Activated naive CD4-positive, alpha-beta T cell treated with Interleukin-2 at 50 U/mL for 16 hours (primary cell): ENCODE results near the gene TRAPPC10.

Experiments used
- DNase-seq: peaks from one replicate; pipeline ENCODE4 v3.0.0-alpha.2; 2020

The TRAPPC10 gene

GRCh38 chr21:43982489-43983078 lies 29.5 kb upstream of the TRAPPC10 start:
- DNase-seq, result no peak

DNA sequence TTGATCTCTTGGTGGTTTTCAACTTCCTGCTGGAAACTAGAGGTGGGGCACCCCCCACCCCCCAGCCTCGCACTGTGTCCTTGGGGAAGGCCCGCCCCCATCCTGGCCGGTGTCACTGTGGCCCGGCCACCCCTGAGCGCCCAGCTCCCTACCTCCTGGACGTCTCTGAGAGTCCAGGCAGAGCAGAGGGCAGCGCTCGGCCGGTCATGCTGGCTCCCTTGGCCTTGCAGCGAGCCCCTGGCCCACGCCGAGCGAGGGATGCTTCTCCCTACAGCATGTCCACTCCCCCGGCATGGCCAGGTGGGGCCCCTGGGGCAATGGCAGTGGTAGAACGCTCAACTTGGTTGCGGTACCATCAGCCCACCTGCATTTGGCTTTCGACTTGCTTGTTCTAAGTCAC lies 28.7 kb upstream of the TRAPPC10 start:
- no peak for DNase-seq

DNA sequence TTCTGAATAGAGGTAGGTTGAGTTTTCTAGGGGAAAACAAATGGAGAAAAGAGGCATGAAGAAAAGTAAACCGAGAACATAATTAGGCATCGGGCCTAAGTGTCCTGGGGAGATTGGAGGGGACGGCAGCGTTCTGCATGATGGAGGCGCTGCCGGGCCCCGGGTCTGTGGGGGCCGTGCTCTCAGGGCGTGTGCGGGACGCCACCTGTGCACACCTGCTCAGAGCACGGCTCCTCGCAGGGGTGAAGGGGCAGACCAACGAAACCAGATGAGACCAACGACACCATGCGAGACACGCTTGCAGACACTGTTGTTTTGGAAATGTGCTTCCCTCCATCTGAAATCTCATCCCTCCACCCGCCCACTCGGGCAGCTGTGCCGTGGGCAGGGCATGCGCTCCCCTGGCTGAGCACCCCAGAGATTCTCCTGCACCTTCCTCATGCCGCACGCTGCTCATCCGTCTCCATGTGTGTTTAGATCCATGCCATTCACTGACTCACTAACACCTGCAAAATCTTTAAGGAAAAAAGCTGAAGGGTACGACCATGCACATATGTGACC lies 28.2 kb upstream of the TRAPPC10 start:
- DNase-seq, result no peak

DNA sequence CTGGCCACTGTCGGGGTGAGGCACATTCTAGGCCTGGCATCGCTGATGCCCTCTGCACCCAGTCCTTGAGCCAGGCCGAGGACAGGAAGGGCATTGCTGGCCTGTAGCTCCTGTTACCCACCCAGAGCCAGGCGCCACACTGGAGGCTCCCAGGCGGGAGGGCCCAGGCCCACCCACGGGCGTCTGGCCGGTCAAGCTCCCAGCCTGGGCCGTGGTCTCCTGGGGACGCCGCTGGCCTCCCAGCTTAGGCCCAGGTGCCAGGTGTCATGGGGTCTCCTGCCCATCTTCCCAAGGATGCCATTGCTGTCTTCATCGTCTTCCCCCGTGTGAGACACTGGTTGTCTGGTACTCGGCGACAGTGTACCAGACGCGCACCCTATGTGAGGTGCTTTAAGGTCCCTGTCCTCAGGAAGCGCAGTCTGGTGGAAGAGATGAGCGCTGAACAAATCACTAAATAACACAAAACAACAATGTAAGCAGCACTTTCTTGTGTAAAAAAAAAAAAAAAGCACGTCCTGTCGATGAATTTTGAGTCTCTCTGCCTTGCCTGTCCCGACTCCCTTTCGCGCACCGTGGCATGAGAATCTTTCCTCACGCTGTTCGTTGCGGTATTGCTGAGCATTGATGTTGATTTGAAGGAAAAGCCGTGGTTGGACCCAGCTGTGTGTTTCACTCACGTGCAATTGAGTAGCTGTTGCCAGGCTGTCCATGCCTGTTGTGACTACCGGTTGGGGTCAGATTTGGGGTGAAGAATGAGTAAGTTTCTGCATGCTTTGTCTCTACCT lies 27.0 kb upstream of the TRAPPC10 start:
- DNase-seq, result no peak

DNA sequence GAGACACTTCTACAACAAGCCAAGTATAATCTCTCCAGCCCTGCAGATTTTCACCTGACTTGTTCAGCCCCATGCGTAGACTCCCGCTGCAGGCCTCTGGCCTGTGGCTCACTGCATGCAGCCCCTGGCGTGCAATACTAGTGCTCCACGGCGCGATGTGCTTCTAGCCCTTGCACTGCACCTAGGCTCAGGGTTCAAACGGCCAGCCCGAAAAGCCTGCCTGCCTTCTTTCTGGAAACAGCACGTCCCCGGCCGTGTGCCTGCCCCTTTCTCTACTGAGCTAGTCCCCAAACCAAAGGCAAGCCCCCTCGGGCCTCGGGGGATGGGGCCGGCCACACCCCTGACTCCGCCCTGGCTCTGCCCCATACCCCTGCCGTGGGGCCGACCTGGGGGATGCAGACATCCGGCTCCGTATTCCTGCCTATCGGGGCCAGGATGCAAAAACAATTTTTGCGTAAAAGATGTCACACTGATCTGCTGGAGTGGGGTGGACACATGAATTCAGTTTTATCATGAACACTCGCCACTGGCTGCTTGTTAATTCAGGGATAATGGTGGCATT lies 26.3 kb upstream of the TRAPPC10 start:
- no peak for DNase-seq

DNA sequence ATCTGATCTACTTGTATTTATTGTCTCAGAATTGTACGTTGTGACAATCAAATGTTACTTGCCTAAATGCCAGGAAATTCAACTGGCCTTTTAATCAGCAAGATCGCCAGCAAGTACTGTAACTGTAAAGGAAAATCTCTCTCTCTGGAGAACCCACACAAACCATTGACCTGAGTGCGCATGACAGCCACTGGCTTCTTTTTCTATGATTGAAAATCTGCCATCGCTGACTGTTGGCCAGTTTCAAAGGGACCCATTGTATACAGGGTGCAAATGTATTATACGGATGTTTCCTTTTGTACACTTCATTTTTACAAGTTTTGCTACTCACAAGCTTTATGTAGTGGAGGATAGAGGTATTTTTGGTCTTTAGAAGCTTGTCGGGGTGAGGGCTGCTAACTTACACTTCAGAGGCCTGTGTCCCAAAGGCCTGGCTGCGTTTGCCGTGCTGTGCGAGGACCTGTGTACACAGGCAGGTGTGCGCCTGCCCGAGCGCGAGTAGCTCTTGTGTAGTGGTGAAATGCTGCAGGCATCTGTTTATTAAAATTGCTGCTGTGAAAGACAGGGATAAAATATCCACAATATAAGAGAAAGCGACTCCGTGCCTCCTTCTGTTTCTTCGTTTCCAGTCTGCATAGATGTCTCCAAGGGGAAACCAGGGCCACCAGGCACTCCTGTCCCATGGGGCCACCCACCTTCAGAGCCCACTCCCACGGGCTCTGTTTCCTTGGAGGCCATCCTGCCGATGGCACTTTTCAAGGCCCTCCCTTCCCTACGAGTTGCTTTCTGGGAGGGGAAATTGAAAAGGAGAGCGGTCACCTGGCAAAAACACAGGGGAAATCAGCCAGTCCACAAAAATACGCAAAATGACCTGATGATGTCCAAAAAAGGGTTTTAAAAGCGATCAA lies 25.3 kb upstream of the TRAPPC10 start:
- no peak for DNase-seq

- no peak for DNase-seq
Measured at GRCh38 chr21:43987509-43987908, 24.6 kb upstream of the TRAPPC10 start.

DNA sequence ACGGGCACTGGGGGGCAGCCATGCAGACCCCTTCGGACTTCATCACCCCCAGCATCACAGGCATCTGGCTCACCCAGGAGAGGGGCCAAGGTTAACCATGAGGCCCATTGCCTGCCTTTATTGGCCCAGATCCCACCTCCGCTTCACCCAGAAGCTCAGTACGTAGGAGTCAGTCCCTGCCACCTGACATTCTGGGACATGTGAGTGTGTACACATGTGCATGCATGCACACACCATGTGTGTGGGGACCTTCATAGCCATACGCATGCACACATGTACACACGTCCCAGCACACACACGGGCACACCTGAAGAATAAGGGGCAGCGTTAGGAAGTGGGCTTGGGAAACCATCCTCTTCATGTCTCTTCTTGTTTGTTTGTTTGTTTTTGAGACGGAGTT lies 24.1 kb upstream of the TRAPPC10 start:
- no peak for DNase-seq

- DNase-seq, result no peak
Measured at GRCh38 chr21:43988506-43989230, 23.4 kb upstream of the TRAPPC10 start.

DNA sequence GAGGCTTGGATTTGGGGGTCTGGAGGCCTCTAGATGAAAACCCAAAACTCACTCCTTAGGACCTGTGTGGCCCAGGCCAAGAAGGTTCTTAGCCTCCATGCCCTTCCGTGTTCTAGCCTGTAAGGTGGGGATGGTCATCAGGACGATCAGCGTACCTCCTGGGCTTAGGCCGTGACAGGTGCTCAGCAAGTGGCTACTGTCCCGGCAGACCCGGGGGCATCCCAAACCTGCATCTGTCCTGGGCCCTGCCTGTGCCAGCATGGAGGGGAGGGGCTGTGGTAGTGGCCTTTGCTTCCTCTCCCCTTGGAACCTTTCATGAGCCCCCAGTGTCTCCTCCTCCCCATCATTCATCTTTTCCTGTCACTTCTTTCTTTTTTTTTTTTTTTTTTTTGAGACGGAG lies 22.7 kb upstream of the TRAPPC10 start:
- no peak for DNase-seq

DNA sequence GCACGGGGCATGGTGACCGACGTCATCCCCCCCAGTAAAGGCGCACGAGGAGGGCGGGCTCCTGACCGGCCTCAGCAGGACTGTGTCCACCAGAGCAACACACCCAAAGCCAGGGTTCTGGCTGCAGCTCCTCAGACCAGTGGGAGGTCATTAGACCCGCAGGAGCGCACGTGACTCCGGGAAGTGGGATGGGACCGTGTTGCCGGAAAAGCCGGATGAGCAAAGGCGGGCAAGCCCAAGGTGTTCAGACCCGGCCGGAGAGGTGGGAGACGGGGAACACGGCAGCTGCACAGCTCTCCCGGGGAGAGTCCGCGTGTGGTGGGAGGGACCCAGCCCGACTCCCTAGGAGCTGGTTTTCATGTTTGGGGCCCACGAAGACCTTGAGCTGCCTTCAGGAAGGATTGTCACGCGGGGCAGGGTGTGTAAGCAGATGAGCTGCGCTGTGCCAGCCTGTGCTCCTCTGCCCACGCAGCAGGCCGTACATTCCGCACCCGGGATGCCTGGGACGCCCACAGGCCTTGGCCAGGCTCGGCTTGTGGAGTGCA lies 20.6 kb upstream of the TRAPPC10 start:
- no peak for DNase-seq

DNA sequence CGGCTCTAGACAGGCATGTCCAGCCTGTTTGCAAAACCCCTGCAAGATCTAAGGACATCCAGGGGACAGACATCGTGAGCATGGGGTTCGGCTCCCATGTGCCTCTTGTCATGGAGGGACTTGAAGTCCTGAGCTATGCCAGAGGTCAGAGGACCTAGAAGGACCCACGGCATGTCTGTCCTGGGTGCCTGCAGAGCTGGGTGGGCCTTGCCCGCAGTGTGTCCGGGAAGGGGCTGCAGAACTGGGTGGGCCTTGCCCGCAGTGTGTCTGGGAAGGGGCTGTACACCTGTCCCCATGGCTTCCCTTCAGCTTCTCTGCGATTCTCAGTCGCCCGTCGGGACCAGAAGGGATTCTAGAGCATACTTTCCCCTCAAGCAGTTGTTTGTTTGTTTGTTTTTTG lies 20.0 kb upstream of the TRAPPC10 start:
- no peak for DNase-seq

GRCh38 chr21:43993420-43993934 lies 18.6 kb upstream of the TRAPPC10 start:
- no peak for DNase-seq

DNA sequence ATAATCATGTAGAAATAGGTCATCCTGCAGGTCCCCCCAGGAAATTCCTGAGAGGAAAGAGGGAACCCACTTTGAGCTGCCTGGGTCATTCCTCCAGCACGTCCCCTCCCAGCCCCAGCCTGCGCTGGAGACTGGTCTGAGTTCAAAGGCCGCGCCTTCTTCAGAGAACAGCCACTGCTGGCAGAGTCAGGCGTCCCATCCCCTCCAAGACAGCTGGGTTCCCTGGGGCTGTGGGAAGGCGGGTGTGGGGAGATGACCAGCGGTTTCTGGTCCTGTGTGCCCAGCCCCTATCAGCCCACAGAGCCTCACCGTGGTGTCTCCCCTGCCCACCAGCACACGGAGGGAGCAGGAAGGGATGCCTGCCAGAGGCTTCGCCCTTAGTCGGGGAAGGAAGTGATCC lies 18.0 kb upstream of the TRAPPC10 start:
- DNase-seq, result no peak

GRCh38 chr21:43994646-43995045 lies 17.5 kb upstream of the TRAPPC10 start:
- no peak for DNase-seq

- DNase-seq, result no peak
Measured at GRCh38 chr21:43995521-43996105, 16.5 kb upstream of the TRAPPC10 start.

DNA sequence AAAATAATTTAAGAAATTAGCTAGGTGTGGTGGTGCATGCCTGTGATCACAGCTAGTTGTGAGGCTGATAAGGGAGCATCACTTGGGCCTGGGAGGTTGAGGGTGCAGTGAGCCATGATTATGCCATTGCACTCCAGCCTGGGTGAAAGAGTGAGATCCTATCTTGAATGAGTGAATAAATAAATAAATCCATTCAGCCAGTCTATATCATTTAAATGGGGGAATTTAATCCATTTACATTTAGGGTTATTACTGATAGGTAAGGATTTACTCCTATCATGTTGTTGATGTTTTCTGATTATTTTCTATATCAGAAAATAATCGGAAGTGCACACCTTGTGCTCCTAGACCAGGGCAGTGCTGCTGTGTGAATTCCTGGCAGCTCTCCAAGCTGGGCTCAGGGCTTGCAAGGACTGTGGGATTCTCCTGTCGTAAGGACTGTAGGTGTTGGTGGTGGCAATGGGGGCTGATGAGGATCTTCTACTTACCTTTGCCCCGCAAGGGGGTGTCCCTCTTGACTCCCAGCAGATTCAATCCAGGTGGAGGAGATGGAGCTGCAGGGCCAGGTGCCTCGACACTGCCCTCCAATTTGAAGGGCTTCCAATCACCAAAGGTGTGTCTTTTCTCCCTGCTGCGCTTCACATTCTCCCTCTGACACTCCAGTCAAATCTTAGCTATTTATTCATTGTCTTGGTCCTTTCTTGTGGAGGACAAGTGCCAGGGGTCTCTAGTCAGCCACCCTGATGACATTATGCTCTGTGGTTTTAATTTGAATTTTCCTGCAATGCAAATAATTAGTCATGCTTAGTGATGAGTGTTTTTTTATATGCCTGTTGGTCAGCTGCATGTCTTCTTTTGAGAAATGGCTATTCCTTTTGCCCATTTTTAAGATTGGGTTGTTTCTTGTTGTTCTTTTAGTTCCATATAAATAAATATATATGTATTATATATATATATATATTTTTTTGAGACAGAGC lies 14.1 kb upstream of the TRAPPC10 start:
- DNase-seq, result no peak

DNA sequence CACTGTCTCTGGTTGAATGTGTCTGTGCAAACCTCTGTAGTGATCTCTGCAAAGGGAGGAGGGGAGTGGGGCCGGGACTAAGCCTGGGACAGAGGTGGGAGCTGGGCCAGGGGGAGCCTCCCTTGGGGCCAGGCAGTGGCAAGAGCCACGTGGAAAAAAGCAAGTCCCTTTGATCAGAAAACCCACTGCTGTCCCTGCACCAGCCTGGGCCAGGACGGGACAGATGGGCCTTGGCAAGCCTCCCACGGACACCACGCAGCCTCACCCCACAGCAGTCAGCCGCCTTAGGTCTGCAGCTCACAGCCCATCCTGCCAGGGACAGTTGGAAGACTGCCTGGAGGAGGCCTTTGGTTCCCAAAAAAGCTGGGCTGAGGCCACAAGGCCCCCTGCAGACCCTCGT lies 11.7 kb upstream of the TRAPPC10 start:
- DNase-seq, result no peak

- DNase-seq, result no peak
Measured at GRCh38 chr21:44002511-44002910, 9.6 kb upstream of the TRAPPC10 start.

- no peak for DNase-seq
Measured at GRCh38 chr21:44003307-44003966, 8.7 kb upstream of the TRAPPC10 start.
